Panc1 (cell line): Measurements from ENCODE around the gene CHMP5. TPM values are rescaled to one million over a fixed set of nuclear protein-coding genes. Genes with fewer than 3 reads are reported as not detected.

Experiments
- ATAC-seq: fragments of 200-7000 bp; cut with Tn5 transposase; 2 replicates; pipeline ENCODE4 v1.9.1; 2020; ENCODE audit warnings: mild to moderate bottlenecking, moderate library complexity
- BruUV-seq: library from RNA; stranded (reverse); fragments of 400-500 nt; replicated peaks from 2 replicates; lab custom pipeline; 2021; lab: Mats Ljungman, UMichigan
- CTCF ChIA-PET: fragments of 300-600 bp; sonication (Branson Sonifier 250); formaldehyde crosslinking; loops from one replicate; lab custom pipeline; 2022; ENCODE audit warnings: antibody characterized with exemption; lab: Charles Lee
- POLR2A ChIA-PET: fragments of 300-600 bp; sonication (Branson Sonifier 250); formaldehyde crosslinking; loops from one replicate; lab custom pipeline; 2022; ENCODE audit warnings: antibody characterized with exemption; lab: Charles Lee
- DNase-seq: peaks from one replicate; pipeline ENCODE4 v3.0.0-alpha.2; 2010; ENCODE audit warnings: low read depth, low spot score
- H3K27ac ChIP-seq: 2 replicates; pipeline ENCODE4 v1.5.1; 2011; ENCODE audit warnings: mild to moderate bottlenecking, low read length, inconsistent platforms
- H3K27me3 ChIP-seq: fragments of 200-500 bp; sonication (Bioruptor generic); 2 replicates; pipeline ENCODE4 v1.6.0; 2014; ENCODE audit warnings: low read length, inconsistent platforms; ENCODE audit not compliant: control insufficient read depth, insufficient read depth
- H3K36me3 ChIP-seq: fragments of 200-500 bp; sonication (Bioruptor generic); 2 replicates; pipeline ENCODE4 v1.5.1; 2014; ENCODE audit warnings: inconsistent platforms, mild to moderate bottlenecking, low read length, moderate library complexity; ENCODE audit not compliant: control insufficient read depth, insufficient read depth
- H3K4me1 ChIP-seq: 2 replicates; pipeline ENCODE4 v1.5.1; 2011; ENCODE audit warnings: inconsistent platforms, mild to moderate bottlenecking, low read length, moderate library complexity; ENCODE audit not compliant: control insufficient read depth, insufficient read depth
- H3K4me3 ChIP-seq, 2 experiments: 2 replicates each; pipeline ENCODE4 v1.5.1; 2011 to 2012; ENCODE audit warnings: low read depth in 2 of 2, low read length in 2 of 2, mild to moderate bottlenecking in 2 of 2, inconsistent platforms in 1 of 2, moderate library complexity in 1 of 2
- H3K9me3 ChIP-seq: fragments of 200-500 bp; sonication (Bioruptor generic); 2 replicates; pipeline ENCODE4 v1.5.1; 2014; ENCODE audit warnings: low read depth, mild to moderate bottlenecking, inconsistent platforms, low read length, moderate library complexity; ENCODE audit not compliant: control insufficient read depth, insufficient read depth
- CTCF ChIP-seq: fragments of 450-650 bp; IDR thresholded peaks from 2 replicates; pipeline ENCODE4 v1.5.1; 2017; ENCODE audit warnings: mild to moderate bottlenecking
- POLR2AphosphoS5 ChIP-seq: IDR thresholded peaks from 2 replicates; pipeline ENCODE4 v1.6.1; 2012; ENCODE audit warnings: mild to moderate bottlenecking, low read depth, low read length, moderate library complexity
- SIN3A ChIP-seq: IDR thresholded peaks from 2 replicates; pipeline ENCODE4 v1.6.1; 2012; ENCODE audit warnings: low read depth, mild to moderate bottlenecking, low read length, moderate library complexity, borderline replicate concordance; ENCODE audit not compliant: insufficient read depth
- TCF7L2 ChIP-seq: IDR thresholded peaks from 2 replicates; pipeline ENCODE4 v1.6.1; 2011; ENCODE audit warnings: mild to moderate bottlenecking, low read depth, low read length, inconsistent platforms
- in situ Hi-C: cut with HindIII; loops from 2 replicates; pipeline ENCODE4 v1.10.0; 2016; ENCODE audit warnings: low sequenced_read_pairs, low pct_unique_long_range_greater_than_20kb
- intact Hi-C: fragments of 100-400 bp; cut with micrococcal nuclease; formaldehyde crosslinking; loops from one replicate; pipeline ENCODE4 v1.10.0; 2022; ENCODE audit not compliant: unreplicated experiment
- total RNA-seq: library from RNA; stranded (reverse); gene quantifications from one replicate; pipeline ENCODE4 v1.2.1, GENCODE V29; 2021; ENCODE audit not compliant: unreplicated experiment
- TF ChIP-seq, protein P1 (sequence below), 2 experiments: IDR thresholded peaks; 2 replicates each; pipeline ENCODE4 v1.6.1; 2011 to 2012; ENCODE audit warnings: low read depth in 2 of 2, control low read depth in 1 of 2, low read length in 1 of 2, mild to moderate bottlenecking in 1 of 2, moderate library complexity in 1 of 2; ENCODE audit not compliant: insufficient read depth in 1 of 2

The CHMP5 gene
- total RNA-seq, 1 experiment from 2014 or later: 74.5 TPM

DNA sequence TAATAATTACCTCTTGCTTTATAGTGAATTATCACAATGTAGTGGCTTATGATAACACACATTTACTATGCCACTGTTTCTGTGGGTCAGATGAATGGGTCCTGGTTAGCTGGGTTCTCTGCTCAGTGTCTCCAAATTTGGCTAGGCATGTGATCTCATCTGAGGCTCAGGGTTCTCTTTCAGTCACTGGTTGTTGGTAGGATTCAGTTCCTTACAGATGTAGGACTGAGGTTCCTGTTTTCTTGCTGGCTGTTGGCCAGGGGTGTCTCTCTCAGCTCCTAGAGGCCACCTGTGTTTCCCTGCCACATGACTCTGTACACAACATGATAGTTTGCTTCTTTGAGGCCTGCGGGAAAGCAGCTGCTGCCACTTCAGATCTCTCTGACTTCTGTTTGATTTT, 32.6 kb downstream of the CHMP5 start:
- H3K27ac ChIP-seq: no peak overlapping the region
- in situ Hi-C loops: no loop called here
- intact Hi-C loops: no loop called here
- TF ChIP-seq CTCF: no peak
- peaks cover 34% of the 10 kb centered on the region for H3K36me3 ChIP-seq
- POLR2A ChIA-PET: interaction anchor here (0.6 kb wide), 1 partner anchor 698 kb away, joined by 3 read pairs; no protein-coding TSS in a partner anchor
- CTCF ChIA-PET: no interaction called here
- BruUV-seq: no TSS peak
- no peaks in the 10 kb centered on the region for H3K27me3 ChIP-seq
- no peaks in the 10 kb centered on the region for H3K9me3 ChIP-seq
- DNase-seq: no peak
- ATAC-seq: no peak
- peaks cover 6% of the 10 kb centered on the region for H3K4me1 ChIP-seq
- no peak overlapping the region for H3K4me3 ChIP-seq

GRCh38 chr9:33300546-33300945, 35.7 kb downstream of the CHMP5 start:
- Histone ChIP-seq H3K27ac (no peak overlapping the region), H3K4me3 (no peak overlapping the region), H3K9me3 (no peaks in the 10 kb centered on the region), H3K27me3 (no peaks in the 10 kb centered on the region), H3K4me1 (no peaks in the 10 kb centered on the region), H3K36me3 (peaks cover 34% of the 10 kb centered on the region)
- ATAC-seq: no peak
- ChIA-PET POLR2A (no interaction called here), CTCF (no interaction called here)
- no TSS peak for BruUV-seq
- no peak for TF ChIP-seq TCF7L2
- TF ChIP-seq, protein P1, sequence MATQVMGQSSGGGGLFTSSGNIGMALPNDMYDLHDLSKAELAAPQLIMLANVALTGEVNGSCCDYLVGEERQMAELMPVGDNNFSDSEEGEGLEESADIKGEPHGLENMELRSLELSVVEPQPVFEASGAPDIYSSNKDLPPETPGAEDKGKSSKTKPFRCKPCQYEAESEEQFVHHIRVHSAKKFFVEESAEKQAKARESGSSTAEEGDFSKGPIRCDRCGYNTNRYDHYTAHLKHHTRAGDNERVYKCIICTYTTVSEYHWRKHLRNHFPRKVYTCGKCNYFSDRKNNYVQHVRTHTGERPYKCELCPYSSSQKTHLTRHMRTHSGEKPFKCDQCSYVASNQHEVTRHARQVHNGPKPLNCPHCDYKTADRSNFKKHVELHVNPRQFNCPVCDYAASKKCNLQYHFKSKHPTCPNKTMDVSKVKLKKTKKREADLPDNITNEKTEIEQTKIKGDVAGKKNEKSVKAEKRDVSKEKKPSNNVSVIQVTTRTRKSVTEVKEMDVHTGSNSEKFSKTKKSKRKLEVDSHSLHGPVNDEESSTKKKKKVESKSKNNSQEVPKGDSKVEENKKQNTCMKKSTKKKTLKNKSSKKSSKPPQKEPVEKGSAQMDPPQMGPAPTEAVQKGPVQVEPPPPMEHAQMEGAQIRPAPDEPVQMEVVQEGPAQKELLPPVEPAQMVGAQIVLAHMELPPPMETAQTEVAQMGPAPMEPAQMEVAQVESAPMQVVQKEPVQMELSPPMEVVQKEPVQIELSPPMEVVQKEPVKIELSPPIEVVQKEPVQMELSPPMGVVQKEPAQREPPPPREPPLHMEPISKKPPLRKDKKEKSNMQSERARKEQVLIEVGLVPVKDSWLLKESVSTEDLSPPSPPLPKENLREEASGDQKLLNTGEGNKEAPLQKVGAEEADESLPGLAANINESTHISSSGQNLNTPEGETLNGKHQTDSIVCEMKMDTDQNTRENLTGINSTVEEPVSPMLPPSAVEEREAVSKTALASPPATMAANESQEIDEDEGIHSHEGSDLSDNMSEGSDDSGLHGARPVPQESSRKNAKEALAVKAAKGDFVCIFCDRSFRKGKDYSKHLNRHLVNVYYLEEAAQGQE (IDR thresholded peaks at IDR 0.05; ENCODE audit: insufficient read depth in 1 of 2, low read depth in 2 of 2, low read length in 1 of 2): no peak
- no peak for TF ChIP-seq SIN3A
- TF ChIP-seq CTCF: no peak
- TF ChIP-seq POLR2AphosphoS5: no peak
- in situ Hi-C loops: no loop called here
- no peak for DNase-seq
- intact Hi-C loops: no loop called here
